HEK293 (cell line): Measurements from ENCODE around the gene RGPD8.

ENCODE experiments used
- CTCF ChIA-PET: fragments of 350-600 bp; formaldehyde crosslinking; extraction: SDS; loops from one replicate; lab custom pipeline; 2021; ENCODE audit warnings: antibody characterized with exemption; lab: Yijun Ruan, JAX
- POLR2A ChIA-PET: fragments of 300-600 bp; formaldehyde crosslinking; extraction: SDS; loops from one replicate; lab custom pipeline; 2020; ENCODE audit warnings: antibody characterized with exemption, inconsistent platforms; lab: Yijun Ruan, JAX
- H3K27ac ChIP-seq: fragments of 200-500 bp; sonication (Bioruptor generic); 2 replicates; pipeline ENCODE4 v1.5.1; 2014; ENCODE audit warnings: low read depth, low read length, control low read depth, inconsistent platforms; ENCODE audit errors: extremely low read depth
- H3K36me3 ChIP-seq, 2 experiments: fragments of 200-500 bp in 1 of 2; sonication (Bioruptor generic) in 1 of 2; 1 replicate in 1 of 2; 2 replicates in 1 of 2; pipeline ENCODE4 v1.5.1; 2014 to 2017; ENCODE audit warnings: inconsistent platforms in 2 of 2, low read length in 2 of 2; ENCODE audit not compliant: control insufficient read depth in 2 of 2, insufficient read depth in 1 of 2
- H3K4me1 ChIP-seq: fragments of 200-500 bp; sonication (Bioruptor generic); 2 replicates; pipeline ENCODE4 v1.5.1; 2014; ENCODE audit warnings: mild to moderate bottlenecking, low read length, inconsistent platforms; ENCODE audit not compliant: control insufficient read depth, insufficient read depth
- H3K4me3 ChIP-seq: 2 replicates; pipeline ENCODE4 v1.5.1; 2011; ENCODE audit warnings: low read depth, mild to moderate bottlenecking, control low read depth, low read length, moderate library complexity
- H3K9me3 ChIP-seq: fragments of 200-500 bp; sonication (Bioruptor generic); 2 replicates; pipeline ENCODE4 v1.5.1; 2014; ENCODE audit warnings: low read depth, low read length, inconsistent platforms; ENCODE audit not compliant: control insufficient read depth, insufficient read depth
- EGR2 ChIP-seq: fragments of 450-650 bp; formaldehyde crosslinking; IDR thresholded peaks from 2 replicates; pipeline ENCODE4 v1.5.1; 2016; ENCODE audit warnings: low read depth, missing biosample characterization, missing genetic modification characterization
- GLIS1 ChIP-seq: fragments of 450-650 bp; formaldehyde crosslinking; IDR thresholded peaks from 2 replicates; pipeline ENCODE4 v1.5.1; 2016; ENCODE audit warnings: missing biosample characterization, missing genetic modification characterization
- KLF17 ChIP-seq: fragments of 450-650 bp; formaldehyde crosslinking; IDR thresholded peaks from 2 replicates; pipeline ENCODE4 v1.5.1; 2016; ENCODE audit warnings: missing biosample characterization, missing genetic modification characterization
- KLF7 ChIP-seq: fragments of 450-650 bp; formaldehyde crosslinking; IDR thresholded peaks from 2 replicates; pipeline ENCODE4 v1.5.1; 2016; ENCODE audit warnings: missing biosample characterization, missing genetic modification characterization, borderline replicate concordance
- KLF8 ChIP-seq: fragments of 450-650 bp; formaldehyde crosslinking; IDR thresholded peaks from 2 replicates; pipeline ENCODE4 v1.5.1; 2016; ENCODE audit warnings: missing biosample characterization, missing genetic modification characterization
- PATZ1 ChIP-seq: fragments of 450-650 bp; formaldehyde crosslinking; IDR thresholded peaks from 2 replicates; pipeline ENCODE4 v1.5.1; 2016; ENCODE audit warnings: missing biosample characterization, missing genetic modification characterization
- SCRT2 ChIP-seq: fragments of 450-650 bp; formaldehyde crosslinking; IDR thresholded peaks from 2 replicates; pipeline ENCODE4 v1.5.1; 2016; ENCODE audit warnings: missing biosample characterization, missing genetic modification characterization
- ZBTB11 ChIP-seq: fragments of 450-650 bp; formaldehyde crosslinking; conservative IDR thresholded peaks from 2 replicates; pipeline ENCODE4 v1.5.1; 2016; ENCODE audit warnings: low read depth, missing biosample characterization, missing genetic modification characterization
- ZBTB17 ChIP-seq: fragments of 450-650 bp; formaldehyde crosslinking; IDR thresholded peaks from 2 replicates; pipeline ENCODE4 v1.5.1; 2016; ENCODE audit warnings: missing biosample characterization, missing genetic modification characterization
- ZBTB26 ChIP-seq: fragments of 450-650 bp; formaldehyde crosslinking; optimal IDR thresholded peaks from 2 replicates; pipeline ENCODE3; 2016; ENCODE audit warnings: missing biosample characterization, mild to moderate bottlenecking, missing genetic modification characterization
- ZBTB8A ChIP-seq: fragments of 450-650 bp; formaldehyde crosslinking; IDR thresholded peaks from 2 replicates; pipeline ENCODE4 v1.5.1; 2016; ENCODE audit warnings: missing biosample characterization, missing genetic modification characterization
- ZEB2 ChIP-seq: fragments of 450-650 bp; formaldehyde crosslinking; IDR thresholded peaks from 2 replicates; pipeline ENCODE4 v1.5.1; 2016; ENCODE audit warnings: missing biosample characterization, missing genetic modification characterization
- ZFHX2 ChIP-seq: fragments of 450-650 bp; formaldehyde crosslinking; conservative IDR thresholded peaks from 2 replicates; pipeline ENCODE4 v1.5.1; 2016; ENCODE audit warnings: missing biosample characterization, missing genetic modification characterization
- ZNF112 ChIP-seq: fragments of 450-650 bp; formaldehyde crosslinking; IDR thresholded peaks from 2 replicates; pipeline ENCODE4 v1.5.0; 2017; ENCODE audit warnings: missing biosample characterization, missing genetic modification characterization
- ZNF121 ChIP-seq: fragments of 450-650 bp; formaldehyde crosslinking; IDR thresholded peaks from 2 replicates; pipeline ENCODE4 v1.5.1; 2016; ENCODE audit warnings: missing biosample characterization, missing genetic modification characterization
- ZNF223 ChIP-seq: fragments of 450-650 bp; formaldehyde crosslinking; IDR thresholded peaks from 2 replicates; pipeline ENCODE4 v1.5.1; 2016; ENCODE audit warnings: missing biosample characterization, missing genetic modification characterization
- ZNF335 ChIP-seq: fragments of 450-650 bp; formaldehyde crosslinking; conservative IDR thresholded peaks from 2 replicates; pipeline ENCODE4 v1.5.1; 2016; ENCODE audit warnings: missing biosample characterization, missing genetic modification characterization
- ZNF341 ChIP-seq: fragments of 450-650 bp; formaldehyde crosslinking; IDR thresholded peaks from 2 replicates; pipeline ENCODE4; 2016; ENCODE audit warnings: low read depth, missing biosample characterization, missing genetic modification characterization
- ZNF394 ChIP-seq: fragments of 450-650 bp; formaldehyde crosslinking; IDR thresholded peaks from 2 replicates; pipeline ENCODE4 v1.5.1; 2016; ENCODE audit warnings: missing biosample characterization, missing genetic modification characterization, mild to moderate bottlenecking, moderate library complexity, borderline replicate concordance
- ZNF548 ChIP-seq: fragments of 450-650 bp; formaldehyde crosslinking; IDR thresholded peaks from 2 replicates; pipeline ENCODE4 v1.5.1; 2016; ENCODE audit warnings: missing biosample characterization, missing genetic modification characterization
- ZNF580 ChIP-seq: fragments of 450-650 bp; formaldehyde crosslinking; IDR thresholded peaks from 2 replicates; pipeline ENCODE4 v1.5.1; 2016; ENCODE audit warnings: missing biosample characterization, missing genetic modification characterization
- ZNF639 ChIP-seq: fragments of 450-650 bp; formaldehyde crosslinking; IDR thresholded peaks from 2 replicates; pipeline ENCODE4 v1.5.1; 2016; ENCODE audit warnings: missing biosample characterization, missing genetic modification characterization
- ZNF76 ChIP-seq: fragments of 450-650 bp; formaldehyde crosslinking; IDR thresholded peaks from 2 replicates; pipeline ENCODE4; 2016; ENCODE audit warnings: low read depth, missing biosample characterization, missing genetic modification characterization, borderline replicate concordance
- ZSCAN4 ChIP-seq: fragments of 450-650 bp; formaldehyde crosslinking; IDR thresholded peaks from 2 replicates; pipeline ENCODE4 v1.5.1; 2017; ENCODE audit warnings: missing biosample characterization, missing genetic modification characterization

The RGPD8 gene

GRCh38 chr2:112483042-112483473 lies 49.6 kb upstream of the RGPD8 start (continued):
- TF ChIP-seq ZSCAN4 (no peak), ZNF223 (tag by site-specific recombination) (no peak), ZNF121 (tag by site-specific recombination) (no peak), ZNF580 (tag by site-specific recombination) (peak; percentile 43; the same call in 1 of the 2 replicates), PATZ1 (tag by site-specific recombination) (0 out of 2 replicates have a peak, but pooled peaks have one; percentile 9), ZBTB17 (tag by site-specific recombination) (peak; percentile 65; the same call in 1 of the 2 replicates)

- H3K27ac ChIP-seq = peak overlapping the region; percentile 76
- ChIA-PET POLR2A (interaction anchor here (1.0 kb wide), 1 partner anchor 12 kb away, joined by 3 read pairs; no protein-coding TSS in a partner anchor), CTCF (interaction anchor here (0.7 to 1.5 kb wide), 2 partner anchors 93 to 244 kb away, joined by 3 to 4 read pairs; no protein-coding TSS in a partner anchor)
- peaks cover 3% of the 10 kb centered on the region; the same call in 1 of the 2 replicates for H3K4me1 ChIP-seq
- H3K4me3 ChIP-seq = peak overlapping the region; percentile 83
- peaks cover 0 to 22% of the 10 kb centered on the region in 2 experiments; a peak in 2 of 3 replicates for H3K36me3 ChIP-seq
- H3K9me3 ChIP-seq = no peaks in the 10 kb centered on the region
- TF ChIP-seq SCRT2 (tag by site-specific recombination) (0 out of 2 replicates have a peak, but pooled peaks have one; percentile 17), ZNF76 (tag by site-specific recombination) (peak; percentile 49), EGR2 (tag by site-specific recombination) (peak; percentile 58; the same call in 1 of the 2 replicates), ZNF548 (tag by site-specific recombination) (no peak), KLF17 (tag by site-specific recombination) (peak; percentile 36; the same call in 1 of the 2 replicates), ZFHX2 (tag by site-specific recombination) (peak; percentile 79), ZNF394 (tag by site-specific recombination) (no peak), ZNF341 (peak; percentile 28), ZBTB26 (tag by site-specific recombination) (peak; percentile 67), GLIS1 (tag by site-specific recombination) (peak; percentile 8; the same call in 1 of the 2 replicates), KLF7 (tag by site-specific recombination) (no peak), ZNF121 (tag by site-specific recombination) (no peak), ZEB2 (tag by site-specific recombination) (peak; percentile 28; the same call in 1 of the 2 replicates), ZNF639 (tag by site-specific recombination) (no peak), KLF8 (tag by site-specific recombination) (0 out of 2 replicates have a peak, but pooled peaks have one; percentile 16), ZNF335 (peak; percentile 73), ZNF112 (no peak), ZBTB8A (tag by site-specific recombination) (peak; percentile 33), ZBTB11 (tag by site-specific recombination) (no peak)
Measured at GRCh38 chr2:112482309-112483041, 49.0 kb upstream of the RGPD8 start.
